ENCODE data around the gene ALDH1L2.

DNA sequence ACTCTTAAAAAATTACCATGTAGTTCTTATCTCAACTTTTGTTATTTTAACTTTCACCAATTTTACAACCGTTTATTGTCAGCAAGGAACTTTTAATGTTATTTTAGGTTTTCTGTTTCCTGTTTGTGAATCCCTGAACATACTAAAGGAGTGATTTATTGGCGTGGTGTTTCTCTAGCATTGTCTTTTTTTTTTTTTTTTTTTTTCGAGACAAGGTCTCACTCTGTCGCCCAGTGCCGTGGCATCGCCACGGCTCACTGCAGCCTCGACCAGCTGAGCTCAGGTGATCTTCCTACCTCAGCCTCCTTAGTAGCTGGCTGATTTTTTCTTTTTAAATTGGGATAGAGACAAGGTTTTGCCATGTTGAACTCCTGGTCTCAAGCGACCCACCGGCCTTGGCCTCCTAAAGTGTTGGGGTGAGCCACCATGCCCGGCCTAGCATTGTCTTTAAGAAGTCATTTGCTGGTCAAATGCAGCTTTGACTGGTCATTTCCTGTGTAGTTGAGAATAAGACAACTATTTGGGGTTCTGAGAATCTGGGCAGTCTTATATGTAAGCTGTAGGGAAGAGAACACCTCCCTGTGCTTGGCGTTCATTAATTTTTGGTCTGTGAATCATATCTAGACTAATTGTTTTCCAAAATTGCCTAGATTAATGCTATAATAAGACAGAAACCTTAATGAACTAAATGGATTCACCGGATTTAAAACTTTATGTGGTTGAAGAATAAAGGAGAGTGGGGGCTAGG is 25.4 kb upstream of the ALDH1L2 start:
- TF ChIP-seq, protein P1, sequence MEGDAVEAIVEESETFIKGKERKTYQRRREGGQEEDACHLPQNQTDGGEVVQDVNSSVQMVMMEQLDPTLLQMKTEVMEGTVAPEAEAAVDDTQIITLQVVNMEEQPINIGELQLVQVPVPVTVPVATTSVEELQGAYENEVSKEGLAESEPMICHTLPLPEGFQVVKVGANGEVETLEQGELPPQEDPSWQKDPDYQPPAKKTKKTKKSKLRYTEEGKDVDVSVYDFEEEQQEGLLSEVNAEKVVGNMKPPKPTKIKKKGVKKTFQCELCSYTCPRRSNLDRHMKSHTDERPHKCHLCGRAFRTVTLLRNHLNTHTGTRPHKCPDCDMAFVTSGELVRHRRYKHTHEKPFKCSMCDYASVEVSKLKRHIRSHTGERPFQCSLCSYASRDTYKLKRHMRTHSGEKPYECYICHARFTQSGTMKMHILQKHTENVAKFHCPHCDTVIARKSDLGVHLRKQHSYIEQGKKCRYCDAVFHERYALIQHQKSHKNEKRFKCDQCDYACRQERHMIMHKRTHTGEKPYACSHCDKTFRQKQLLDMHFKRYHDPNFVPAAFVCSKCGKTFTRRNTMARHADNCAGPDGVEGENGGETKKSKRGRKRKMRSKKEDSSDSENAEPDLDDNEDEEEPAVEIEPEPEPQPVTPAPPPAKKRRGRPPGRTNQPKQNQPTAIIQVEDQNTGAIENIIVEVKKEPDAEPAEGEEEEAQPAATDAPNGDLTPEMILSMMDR (IDR thresholded peaks at IDR 0.05 in 8 of 11, conservative IDR thresholded peaks at IDR 0.05 in 3 of 11): no peak
- no peak for TF ChIP-seq POLR2A (IDR thresholded peaks at IDR 0.05)
